IPS DF 19.7 (cell line): Measurements from ENCODE around the gene SEMA4D.

Source experiments
- DNase-seq: peaks from one replicate; pipeline ENCODE4 v3.0.0-alpha.2; 2013; ENCODE audit warnings: low read depth, low spot score

The SEMA4D gene

DNA sequence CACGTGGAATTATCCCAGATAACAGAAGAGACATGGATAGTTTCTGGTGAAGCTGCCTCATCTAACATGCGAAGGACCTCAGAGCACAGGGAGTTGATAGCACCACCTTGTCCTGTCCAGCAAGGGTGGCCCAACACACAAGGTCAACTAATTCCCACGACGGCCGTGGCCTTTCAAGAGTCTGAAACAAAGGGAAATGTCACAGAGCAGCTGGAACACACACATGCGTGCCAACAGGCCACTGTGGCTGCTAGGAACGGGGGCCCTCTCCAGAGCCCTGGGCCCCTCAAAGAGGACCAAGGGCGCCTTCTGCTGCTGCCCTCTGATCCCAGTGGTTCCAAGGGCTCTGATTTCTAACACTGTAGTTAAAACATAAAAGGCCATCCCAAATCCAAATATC is 128.9 kb downstream of the SEMA4D start:
- DNase-seq, result no peak

- DNase-seq, result no peak
Observed at GRCh38 chr9:89368550-89368949, 129.4 kb downstream of the SEMA4D start.

GRCh38 chr9:89367726-89368437 is 130.0 kb downstream of the SEMA4D start:
- no peak for DNase-seq

DNA sequence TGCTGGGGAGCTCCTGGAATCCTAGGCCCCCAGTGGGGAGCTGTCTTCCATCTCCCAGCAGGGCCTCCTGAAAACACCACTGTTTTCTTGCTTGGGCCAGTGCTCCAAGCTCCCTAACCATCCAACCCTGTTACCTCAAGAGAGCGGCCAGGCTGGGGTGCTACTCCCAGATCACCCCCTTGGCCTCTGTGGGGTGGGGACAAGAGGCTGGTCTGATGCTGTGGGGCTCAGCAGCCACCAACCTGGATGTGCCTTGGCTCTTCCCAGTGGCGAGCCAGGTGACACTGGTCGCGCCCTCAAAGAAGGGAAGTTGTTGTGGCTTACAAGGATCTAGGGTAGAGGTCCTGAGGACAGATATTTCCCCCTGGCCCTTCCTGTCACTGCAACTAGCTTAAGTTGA is 130.6 kb downstream of the SEMA4D start:
- DNase-seq, result no peak

- no peak for DNase-seq
Observed at GRCh38 chr9:89366711-89367110, 131.2 kb downstream of the SEMA4D start.

DNA sequence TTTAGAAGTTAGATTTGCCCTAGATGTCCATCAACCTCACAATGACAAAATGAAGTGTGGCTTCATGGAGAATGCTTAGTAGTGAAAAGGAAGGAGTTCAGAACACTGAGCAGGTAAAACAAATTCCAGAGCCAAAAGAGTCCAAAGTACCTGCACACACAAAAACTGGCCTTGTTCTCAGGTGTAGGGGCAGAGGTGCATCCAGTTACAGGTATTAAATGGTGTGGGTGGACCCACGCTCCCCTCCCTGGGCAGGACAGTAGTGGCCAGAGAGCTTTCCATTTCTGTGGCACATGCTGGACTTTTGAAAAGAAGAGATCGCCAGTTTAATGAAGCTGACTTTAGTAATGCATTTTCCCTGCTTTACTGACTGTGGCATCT is 132.4 kb downstream of the SEMA4D start:
- DNase-seq, result no peak

GRCh38 chr9:89364666-89365531 is 133.0 kb downstream of the SEMA4D start:
- DNase-seq, result no peak

GRCh38 chr9:89363921-89364665 is 133.8 kb downstream of the SEMA4D start:
- DNase-seq, result no peak

GRCh38 chr9:89363311-89363670 is 134.6 kb downstream of the SEMA4D start:
- no peak for DNase-seq

DNA sequence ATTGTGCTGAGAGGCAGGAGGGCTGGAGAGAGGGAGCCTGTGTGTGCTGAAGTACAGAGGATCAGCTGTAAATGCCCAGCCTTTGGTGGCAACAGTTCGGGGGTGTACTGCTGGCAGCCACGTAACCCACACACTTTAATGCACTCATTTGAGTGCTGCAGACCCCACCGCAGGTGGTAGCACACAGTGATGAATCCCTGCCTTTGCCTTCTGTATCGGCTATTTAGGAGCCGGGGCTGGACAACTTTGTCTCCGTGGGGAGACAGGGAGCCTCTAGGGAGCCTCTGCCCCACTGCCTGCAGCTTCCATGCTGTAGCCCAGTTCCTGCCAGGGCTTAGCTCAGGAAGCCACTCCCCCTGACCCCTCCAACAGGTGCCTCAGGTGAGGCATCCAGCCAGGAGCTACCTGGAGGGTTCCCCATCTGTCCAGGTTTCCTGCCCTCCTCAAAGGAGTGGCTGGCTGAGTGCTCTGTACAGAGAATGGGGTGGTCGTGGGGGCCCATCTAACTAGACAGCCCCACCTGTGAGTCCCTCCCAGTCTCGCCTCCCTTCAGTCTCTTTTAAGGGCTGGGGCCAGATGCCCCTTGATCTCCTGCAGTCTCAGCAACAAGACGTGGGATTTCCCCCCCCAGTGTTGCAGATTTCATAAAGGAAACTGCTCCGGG is 135.1 kb downstream of the SEMA4D start:
- no peak for DNase-seq

- DNase-seq, result no peak
Observed at GRCh38 chr9:89361816-89362646, 135.9 kb downstream of the SEMA4D start.

DNA sequence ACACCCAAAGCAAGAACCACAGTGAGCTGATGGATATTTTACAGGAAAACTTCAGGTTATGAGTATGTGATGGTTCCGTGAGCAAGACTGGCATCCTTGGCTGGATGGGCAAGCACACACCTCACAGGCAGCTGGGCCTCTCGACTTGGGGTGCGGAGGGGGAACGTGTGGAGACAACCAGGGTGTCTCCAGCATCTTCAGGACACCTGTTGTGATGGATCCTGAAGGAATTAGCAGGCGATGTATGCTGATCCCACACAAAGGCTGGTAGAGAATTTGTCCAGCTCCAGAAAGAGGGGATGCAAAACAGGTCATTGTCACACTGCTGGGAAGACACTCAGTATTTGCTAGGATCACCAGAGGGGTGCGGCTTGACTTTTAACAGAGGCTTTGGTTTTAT is 136.9 kb downstream of the SEMA4D start:
- no peak for DNase-seq

DNA sequence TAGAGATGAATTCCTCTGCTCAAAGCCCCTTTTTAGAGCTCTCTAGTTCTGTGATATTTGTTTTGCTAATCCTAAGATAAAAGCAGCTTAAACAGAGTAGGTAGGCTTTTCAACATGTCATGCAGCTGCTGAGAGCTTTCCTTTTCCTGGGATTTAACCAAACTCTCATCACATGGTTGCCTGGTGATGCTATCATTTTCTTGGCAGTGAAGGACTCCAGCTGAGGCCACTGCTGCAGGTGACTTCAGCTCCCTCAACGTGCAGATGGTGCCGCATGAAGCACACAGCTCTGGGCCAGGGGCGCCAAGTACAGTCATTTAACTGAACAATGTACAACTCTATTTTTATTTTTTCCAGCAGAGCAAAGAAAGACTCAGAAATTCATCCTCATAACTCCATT is 137.4 kb downstream of the SEMA4D start:
- DNase-seq, result no peak

DNA sequence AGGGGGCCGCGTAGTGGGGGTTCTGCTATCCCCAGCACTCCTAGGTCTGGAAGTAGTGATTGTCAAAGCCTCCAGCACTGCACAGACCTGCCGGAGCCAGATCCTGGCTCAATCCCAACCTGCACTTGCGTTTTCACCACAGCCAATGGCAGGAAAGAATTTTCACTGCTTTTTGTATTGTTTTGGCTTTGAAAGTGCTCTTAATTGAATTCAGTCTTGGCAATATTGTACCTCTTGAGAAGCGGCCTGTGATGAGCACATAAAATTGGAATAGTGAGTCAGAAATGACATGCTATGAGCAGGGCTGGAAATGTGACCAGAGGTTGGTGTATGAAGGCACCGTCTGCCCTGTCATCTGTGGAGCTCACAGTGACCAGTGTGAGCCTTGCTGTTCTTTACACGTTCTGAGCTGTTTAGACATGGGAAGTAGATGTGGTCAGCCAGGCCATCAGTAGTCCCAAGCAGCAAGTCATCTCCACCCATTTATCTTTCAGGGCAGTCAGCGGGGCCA is 138.1 kb downstream of the SEMA4D start:
- no peak for DNase-seq

- DNase-seq, result no peak
Observed at GRCh38 chr9:89358985-89359384, 138.9 kb downstream of the SEMA4D start.

DNA sequence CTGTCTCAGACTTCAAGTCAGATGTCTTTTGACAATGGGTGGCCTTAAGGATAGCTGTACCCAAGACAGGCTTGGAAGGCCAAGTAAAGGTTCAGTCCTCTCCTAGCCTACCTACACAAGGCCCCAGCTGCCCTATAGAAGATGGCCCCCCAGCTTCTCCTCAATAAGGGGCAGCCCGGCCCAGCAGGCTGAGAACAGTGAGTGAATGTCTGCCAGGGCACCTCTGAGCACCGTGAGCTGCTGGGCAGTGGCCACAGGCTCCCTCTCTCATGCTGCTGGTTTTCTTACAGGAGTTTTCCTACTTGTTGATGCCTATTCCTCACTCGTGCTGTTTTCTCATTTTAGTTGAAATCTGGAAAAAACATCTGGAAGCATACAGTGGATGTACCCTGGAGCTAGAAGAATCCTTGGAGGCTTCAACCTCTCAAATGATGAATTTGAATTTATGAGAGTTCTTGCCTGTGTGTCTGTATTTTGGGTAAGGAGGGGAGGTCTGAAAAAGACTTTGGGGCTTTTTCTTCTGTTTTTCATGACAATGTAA is 139.5 kb downstream of the SEMA4D start:
- DNase-seq, result no peak

GRCh38 chr9:89357331-89358197 is 140.3 kb downstream of the SEMA4D start:
- DNase-seq, result no peak

GRCh38 chr9:89356782-89357181 is 141.1 kb downstream of the SEMA4D start:
- DNase-seq, result no peak

DNA sequence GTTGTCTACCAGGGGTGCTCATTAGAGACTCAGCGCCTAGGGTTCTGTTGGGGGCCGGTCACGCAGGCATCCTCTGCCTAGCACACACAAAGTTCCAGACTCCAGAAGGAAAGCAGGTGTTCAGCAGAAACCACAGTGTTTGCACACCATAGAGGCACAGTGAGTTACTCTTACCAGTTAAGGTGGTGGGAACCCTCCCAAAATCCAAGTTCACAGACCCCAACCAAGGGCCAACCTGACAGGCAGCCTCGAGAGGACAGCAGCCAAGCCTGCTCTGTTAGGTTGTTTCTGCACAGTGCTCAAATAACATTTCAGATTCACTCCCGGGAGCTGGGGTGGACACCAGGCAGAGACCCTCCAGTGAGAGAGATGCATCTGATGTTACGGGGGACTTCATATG is 143.4 kb downstream of the SEMA4D start:
- no peak for DNase-seq

GRCh38 chr9:89353989-89354388 is 143.9 kb downstream of the SEMA4D start:
- DNase-seq, result no peak
